Stimulated activated CD8-positive, alpha-beta memory T cell treated with anti-CD3 and anti-CD28 coated beads, Interleukin-15, amount 100 ng/mL, for 4 hours (primary cell): ENCODE measurements around the gene BLCAP.
A peak's percentile ranks its signal among the peaks of the same experiment; 100 is the strongest.

Source experiments
- DNase-seq, 2 donors: peaks; one replicate each; pipeline ENCODE4 v3.0.0-alpha.2; 2020; ENCODE audit warnings: low read depth in 2 of 2

Gene BLCAP

GRCh38 chr20:37529214-37529967, 1.7 kb upstream of the BLCAP start:
- no peak for DNase-seq

- DNase-seq: no peak
Measured at GRCh38 chr20:37528446-37529213, 954 bp upstream of the BLCAP start.

GRCh38 chr20:37526839-37527637, 638 bp downstream of the BLCAP start:
- no peak for DNase-seq

- no peak for DNase-seq
Measured at GRCh38 chr20:37526238-37526838, 1.3 kb downstream of the BLCAP start.

GRCh38 chr20:37525810-37526209, 1.9 kb downstream of the BLCAP start:
- DNase-seq: no peak

- DNase-seq: peak in 1 of 2 donors; percentile 5
Measured at GRCh38 chr20:37524859-37525708, 2.6 kb downstream of the BLCAP start.

GRCh38 chr20:37523911-37524700, 3.6 kb downstream of the BLCAP start:
- no peak for DNase-seq

- no peak for DNase-seq
Measured at GRCh38 chr20:37523012-37523391, 4.7 kb downstream of the BLCAP start.

GRCh38 chr20:37522260-37523011, 5.2 kb downstream of the BLCAP start:
- DNase-seq: no peak

GRCh38 chr20:37521061-37521771, 6.5 kb downstream of the BLCAP start, which contains the start of gene NNAT:
Gene NNAT (plus strand): TSS chr20:37521250. CDS start chr20:37521332, 82 bp downstream.
- no peak for DNase-seq

- DNase-seq: no peak
Measured at GRCh38 chr20:37520419-37520955, 7.2 kb downstream of the BLCAP start.

- no peak for DNase-seq
Measured at GRCh38 chr20:37519508-37520418, 7.9 kb downstream of the BLCAP start.

- DNase-seq: no peak
Measured at GRCh38 chr20:37518606-37519507, 8.8 kb downstream of the BLCAP start.

GRCh38 chr20:37518059-37518458, 9.6 kb downstream of the BLCAP start:
- no peak for DNase-seq

GRCh38 chr20:37516811-37517750, 10.6 kb downstream of the BLCAP start:
- DNase-seq: no peak
